ENCODE measurements around the gene HNF4A.

DNA sequence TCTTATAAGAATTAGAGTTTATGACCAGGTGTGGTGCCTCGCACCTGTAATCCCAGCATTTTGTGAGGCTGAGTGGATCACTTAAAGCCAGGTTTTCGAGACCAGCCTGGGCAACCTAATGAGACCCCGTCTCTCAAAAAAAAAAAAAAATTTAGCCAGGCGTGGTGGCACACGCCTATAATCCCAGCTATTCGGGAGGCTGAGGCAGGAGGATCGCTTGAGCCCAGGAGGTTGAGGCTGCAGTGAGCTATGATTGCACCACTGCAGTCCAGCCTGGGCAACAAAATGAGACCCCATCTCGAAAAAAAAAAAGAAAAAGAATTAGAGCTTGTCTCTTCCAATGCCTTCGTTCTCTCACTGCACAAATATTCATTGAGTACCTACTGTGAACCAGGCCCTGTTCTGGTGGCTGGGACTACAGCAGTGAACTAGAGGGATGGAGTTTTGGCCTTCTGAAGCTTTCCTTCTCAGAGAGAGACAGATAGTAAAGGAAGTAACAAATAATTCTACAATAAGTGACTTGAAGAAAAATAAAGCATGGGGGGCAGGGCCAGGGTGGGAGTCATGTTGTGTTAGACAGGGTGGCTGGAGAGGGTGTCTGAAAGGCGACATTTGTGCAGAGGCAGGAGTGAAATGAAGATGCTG is 56.4 kb downstream of the HNF4A start:
- TF ChIP-seq CTCF (IDR thresholded peaks at IDR 0.05) (no peak), ZFX (IDR thresholded peaks at IDR 0.05; ENCODE audit: borderline replicate concordance) (no peak)

All from 22Rv1 (cell line).